DOHH2 (cell line): ENCODE data around the gene MARCO.

Experiments used
- H3F3A ChIP-seq: fragments of 200-600 bp; sonication (generic), shearing (Covaris generic); 2 replicates; pipeline ENCODE4 v1.6.0; 2016; ENCODE audit warnings: antibody characterized with exemption, mild to moderate bottlenecking; ENCODE audit not compliant: control insufficient read depth, insufficient read depth
- H3K27ac ChIP-seq: fragments of 200-600 bp; sonication (generic); 2 replicates; pipeline ENCODE4 v1.5.1; 2014; ENCODE audit warnings: low read depth, mild to moderate bottlenecking, low read length, moderate library complexity
- H3K27me3 ChIP-seq: fragments of 200-600 bp; sonication (generic); 2 replicates; pipeline ENCODE4 v1.6.1; 2014; ENCODE audit warnings: mild to moderate bottlenecking, low read length, mixed read lengths; ENCODE audit not compliant: control insufficient read depth
- H3K36me3 ChIP-seq: fragments of 200-600 bp; sonication (generic); 2 replicates; pipeline ENCODE4 v1.6.1; 2014; ENCODE audit warnings: mild to moderate bottlenecking, low read length, moderate library complexity, mixed read lengths; ENCODE audit not compliant: control insufficient read depth
- H3K4me1 ChIP-seq: fragments of 200-600 bp; sonication (generic); 2 replicates; pipeline ENCODE4 v1.6.1; 2014; ENCODE audit warnings: mild to moderate bottlenecking, low read length, mixed read lengths; ENCODE audit not compliant: control insufficient read depth
- H3K4me2 ChIP-seq: fragments of 200-600 bp; sonication (generic); 2 replicates; pipeline ENCODE4 v1.6.0; 2014; ENCODE audit warnings: mild to moderate bottlenecking, low read length, moderate library complexity
- H3K4me3 ChIP-seq: fragments of 200-600 bp; sonication (generic); 2 replicates; pipeline ENCODE4 v1.5.1; 2014; ENCODE audit warnings: mild to moderate bottlenecking, low read length, mixed read lengths
- H3K79me2 ChIP-seq: fragments of 200-600 bp; sonication (generic); 2 replicates; pipeline ENCODE4 v1.6.1; 2014; ENCODE audit warnings: mild to moderate bottlenecking, low read length, mixed read lengths; ENCODE audit not compliant: control insufficient read depth
- H3K9me2 ChIP-seq: fragments of 200-600 bp; sonication (generic); replicated peaks from 2 replicates; pipeline ENCODE4 v1.6.1; 2014; ENCODE audit warnings: mild to moderate bottlenecking, low read length, mixed read lengths; ENCODE audit not compliant: control insufficient read depth
- H3K9me3 ChIP-seq: fragments of 200-600 bp; sonication (generic); 2 replicates; pipeline ENCODE4 v1.6.1; 2014; ENCODE audit warnings: antibody characterized with exemption, low read length, mixed read lengths; ENCODE audit not compliant: control insufficient read depth, insufficient read depth
- H4K20me1 ChIP-seq: fragments of 200-600 bp; sonication (generic); 2 replicates; pipeline ENCODE4 v1.6.0; 2014; ENCODE audit warnings: low read depth, mild to moderate bottlenecking, antibody characterized with exemption, low read length, moderate library complexity; ENCODE audit not compliant: control insufficient read depth, insufficient read depth
- CTCF ChIP-seq: fragments of 200-600 bp; sonication (generic); IDR thresholded peaks from one replicate; pipeline ENCODE4 v1.5.1; 2014; ENCODE audit warnings: antibody characterized with exemption, mild to moderate bottlenecking, low read depth, low read length; ENCODE audit not compliant: poor library complexity, severe bottlenecking
- EZH2phosphoT487 ChIP-seq: fragments of 200-600 bp; sonication (generic); IDR thresholded peaks from 2 replicates; pipeline ENCODE4 v1.6.1; 2017; ENCODE audit warnings: borderline replicate concordance, mild to moderate bottlenecking, antibody characterized with exemption, low read length, moderate library complexity, mixed read lengths

Gene MARCO

DNA sequence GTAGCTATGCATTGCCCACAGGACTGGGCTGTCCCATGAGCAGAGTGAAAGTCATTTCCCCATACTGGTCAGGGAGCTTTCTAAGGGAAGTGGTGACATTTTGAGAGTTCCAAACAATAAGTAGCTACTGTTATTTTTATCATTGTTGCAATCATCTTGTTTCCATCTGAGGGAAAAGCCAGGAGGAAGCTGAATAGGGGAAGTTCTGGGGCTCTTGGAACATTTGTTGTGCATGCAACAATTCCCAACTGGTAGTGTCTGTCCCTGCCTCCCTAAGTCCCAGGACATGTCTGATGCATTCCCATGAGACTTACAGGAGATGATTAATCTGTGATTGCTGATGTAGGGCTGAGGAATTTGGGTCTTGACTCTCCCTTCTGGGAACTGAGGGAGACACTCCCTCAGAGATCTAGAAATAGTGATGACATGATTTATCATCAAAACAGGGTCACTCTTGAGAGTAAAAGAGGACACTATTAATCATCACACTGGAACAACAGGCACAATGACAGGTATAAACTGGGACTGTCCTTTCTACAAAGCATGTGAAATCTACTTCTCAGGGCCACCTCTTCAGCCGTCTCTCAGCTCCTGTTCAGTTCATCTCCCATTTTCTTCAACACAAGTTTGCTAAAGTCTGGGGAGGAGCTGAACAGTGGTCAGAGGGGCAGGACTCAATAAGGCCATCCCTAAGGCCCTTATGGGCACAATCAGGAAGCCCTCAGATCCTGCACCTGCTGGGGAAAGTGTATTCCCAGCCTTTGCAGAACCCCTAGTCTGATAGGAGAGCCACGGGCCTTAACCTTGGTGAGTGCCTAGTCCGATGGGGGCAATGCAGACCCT is 28.0 kb upstream of the MARCO start:
- H3K27ac ChIP-seq: no peak overlapping the region
- no peaks in the 10 kb centered on the region for H3K9me2 ChIP-seq
- no peak overlapping the region for H3K4me3 ChIP-seq
- H3K27me3 ChIP-seq: no peaks in the 10 kb centered on the region; the same call in 1 of the 2 replicates
- no peaks in the 10 kb centered on the region for H3K79me2 ChIP-seq
- no peak overlapping the region for H3K4me2 ChIP-seq
- no peaks in the 10 kb centered on the region for H4K20me1 ChIP-seq
- no peaks in the 10 kb centered on the region for H3K9me3 ChIP-seq
- H3K4me1 ChIP-seq: no peaks in the 10 kb centered on the region
- no peak for TF ChIP-seq EZH2phosphoT487
- TF ChIP-seq CTCF: no peak
- H3F3A ChIP-seq: no peaks in the 10 kb centered on the region
- H3K36me3 ChIP-seq: no peaks in the 10 kb centered on the region

GRCh38 chr2:118914721-118915453 is 27.1 kb upstream of the MARCO start:
- H3K9me3 ChIP-seq: no peaks in the 10 kb centered on the region
- H3K36me3 ChIP-seq: no peaks in the 10 kb centered on the region
- H4K20me1 ChIP-seq: no peaks in the 10 kb centered on the region
- H3K4me1 ChIP-seq: no peaks in the 10 kb centered on the region
- H3F3A ChIP-seq: no peaks in the 10 kb centered on the region
- no peak overlapping the region for H3K27ac ChIP-seq
- no peak for TF ChIP-seq CTCF
- TF ChIP-seq EZH2phosphoT487: no peak
- no peaks in the 10 kb centered on the region for H3K9me2 ChIP-seq
- H3K27me3 ChIP-seq: no peaks in the 10 kb centered on the region; the same call in 1 of the 2 replicates
- H3K4me3 ChIP-seq: no peak overlapping the region
- no peaks in the 10 kb centered on the region for H3K79me2 ChIP-seq
- no peak overlapping the region for H3K4me2 ChIP-seq

GRCh38 chr2:118918017-118918416 is 24.0 kb upstream of the MARCO start:
- TF ChIP-seq EZH2phosphoT487: no peak
- no peak for TF ChIP-seq CTCF
- H3K27ac ChIP-seq: no peak overlapping the region
- no peaks in the 10 kb centered on the region for H3K27me3 ChIP-seq
- H3K36me3 ChIP-seq: no peaks in the 10 kb centered on the region
- H3K4me3 ChIP-seq: no peak overlapping the region
- no peaks in the 10 kb centered on the region for H3K9me2 ChIP-seq
- no peaks in the 10 kb centered on the region for H3F3A ChIP-seq
- H3K79me2 ChIP-seq: no peaks in the 10 kb centered on the region
- no peak overlapping the region for H3K4me2 ChIP-seq
- H3K9me3 ChIP-seq: no peaks in the 10 kb centered on the region
- no peaks in the 10 kb centered on the region for H3K4me1 ChIP-seq
- H4K20me1 ChIP-seq: no peaks in the 10 kb centered on the region
